H9 (cell line): Measurements from ENCODE around the gene MESP1. TPM values are rescaled to one million over a fixed set of nuclear protein-coding genes. Genes with fewer than 3 reads are reported as not detected.

Experiments
- DNase-seq: peaks from one replicate; pipeline ENCODE4 v3.0.0-alpha.2; 2017
- H2AFZ ChIP-seq: one replicate; pipeline ENCODE4 v1.6.1; 2013; ENCODE audit warnings: mild to moderate bottlenecking, low read length, control low read depth, moderate library complexity
- H2AK5ac ChIP-seq: 2 replicates; pipeline ENCODE4 v1.6.1; 2013; ENCODE audit warnings: low read length, control low read depth, mixed read lengths; ENCODE audit not compliant: insufficient read length
- H2BK120ac ChIP-seq: one replicate; pipeline ENCODE4 v1.6.1; 2013; ENCODE audit warnings: low read depth, mild to moderate bottlenecking, low read length, control low read depth, inconsistent platforms; ENCODE audit not compliant: poor library complexity, severe bottlenecking
- H2BK12ac ChIP-seq: 2 replicates; pipeline ENCODE4 v1.6.1; 2013; ENCODE audit warnings: low read length, control low read depth, mixed read lengths, low read depth; ENCODE audit not compliant: insufficient read length
- H2BK15ac ChIP-seq: 2 replicates; pipeline ENCODE4 v1.6.1; 2013; ENCODE audit warnings: low read depth, low read length, control low read depth
- H2BK20ac ChIP-seq: one replicate; pipeline ENCODE4 v1.6.1; 2013; ENCODE audit warnings: low read depth, mild to moderate bottlenecking, low read length, control low read depth, inconsistent platforms; ENCODE audit not compliant: poor library complexity, severe bottlenecking
- H2BK5ac ChIP-seq: 2 replicates; pipeline ENCODE4 v1.6.1; 2013; ENCODE audit warnings: low read length, control low read depth, mixed read lengths; ENCODE audit not compliant: insufficient read length
- H3K14ac ChIP-seq: 2 replicates; pipeline ENCODE4 v1.6.1; 2013; ENCODE audit warnings: low read length, control low read depth; ENCODE audit not compliant: insufficient read depth
- H3K18ac ChIP-seq: 2 replicates; pipeline ENCODE4 v1.6.1; 2013; ENCODE audit warnings: low read depth, mild to moderate bottlenecking, mixed read lengths, low read length, control low read depth; ENCODE audit not compliant: insufficient read length
- H3K23ac ChIP-seq: 2 replicates; pipeline ENCODE4 v1.6.1; 2013; ENCODE audit warnings: low read length, control low read depth, mixed read lengths, low read depth; ENCODE audit not compliant: insufficient read length
- H3K23me2 ChIP-seq: 2 replicates; pipeline ENCODE4 v1.6.1; 2013; ENCODE audit warnings: low read depth, mild to moderate bottlenecking, mixed read lengths, low read length, control low read depth; ENCODE audit not compliant: insufficient read length, poor library complexity, severe bottlenecking
- H3K27ac ChIP-seq: 2 replicates; pipeline ENCODE4 v1.5.1; 2013; ENCODE audit warnings: low read length, control low read depth, mixed read lengths, low read depth; ENCODE audit not compliant: insufficient read length
- H3K27me3 ChIP-seq: 2 replicates; pipeline ENCODE4 v1.6.1; 2013; ENCODE audit warnings: low read length, control low read depth, inconsistent platforms; ENCODE audit not compliant: insufficient read depth
- H3K4ac ChIP-seq: 2 replicates; pipeline ENCODE4 v1.6.1; 2013; ENCODE audit warnings: low read depth, mild to moderate bottlenecking, control low read depth, inconsistent platforms, low read length, moderate library complexity
- H3K4me1 ChIP-seq: 2 replicates; pipeline ENCODE4 v1.6.1; 2013; ENCODE audit warnings: low read length, control low read depth, inconsistent platforms; ENCODE audit not compliant: insufficient read depth
- H3K4me2 ChIP-seq: 2 replicates; pipeline ENCODE4 v1.6.1; 2013; ENCODE audit warnings: low read length, control low read depth, mixed read lengths; ENCODE audit not compliant: insufficient read length, insufficient read depth
- H3K56ac ChIP-seq: 2 replicates; pipeline ENCODE4 v1.6.1; 2013; ENCODE audit warnings: low read depth, mild to moderate bottlenecking, mixed read lengths, low read length, control low read depth; ENCODE audit not compliant: insufficient read length
- H3K79me1 ChIP-seq: 2 replicates; pipeline ENCODE4 v1.6.1; 2013; ENCODE audit warnings: low read depth, mild to moderate bottlenecking, moderate library complexity, low read length, control low read depth, inconsistent platforms; ENCODE audit not compliant: insufficient read depth, poor library complexity, severe bottlenecking
- H3K79me2 ChIP-seq: 2 replicates; pipeline ENCODE4 v1.6.1; 2013; ENCODE audit warnings: low read length, control low read depth, inconsistent platforms; ENCODE audit not compliant: insufficient read depth
- H3K9ac ChIP-seq: 2 replicates; pipeline ENCODE4 v1.6.1; 2013; ENCODE audit warnings: low read length, control low read depth, mixed read lengths; ENCODE audit not compliant: insufficient read length; ENCODE audit errors: extremely low read depth
- H3K9me3 ChIP-seq: one replicate; pipeline ENCODE4 v1.6.1; 2013; ENCODE audit warnings: low read depth, low read length, inconsistent platforms; ENCODE audit not compliant: control insufficient read depth
- H3T11ph ChIP-seq: one replicate; pipeline ENCODE4 v1.6.1; 2013; ENCODE audit warnings: mild to moderate bottlenecking, low read length, control low read depth, inconsistent platforms
- H4K20me1 ChIP-seq: one replicate; pipeline ENCODE4 v1.6.1; 2013; ENCODE audit not compliant: control insufficient read depth, insufficient read length, insufficient read depth
- H4K5ac ChIP-seq: 2 replicates; pipeline ENCODE4 v1.6.1; 2013; ENCODE audit warnings: low read depth, mild to moderate bottlenecking, mixed read lengths, low read length, control low read depth; ENCODE audit not compliant: insufficient read length
- H4K8ac ChIP-seq: replicated peaks from 2 replicates; pipeline ENCODE4 v1.6.1; 2013; ENCODE audit warnings: low read length, control low read depth, mixed read lengths, low read depth; ENCODE audit not compliant: insufficient read length
- H4K91ac ChIP-seq: 2 replicates; pipeline ENCODE4 v1.6.1; 2013; ENCODE audit warnings: low read depth, mild to moderate bottlenecking, moderate library complexity, mixed read lengths, low read length, control low read depth; ENCODE audit not compliant: insufficient read length
- H3K27ac Mint-ChIP-seq, 3 experiments: 2 replicates in 2 of 3; 3 replicates in 1 of 3; pipeline ENCODE4 v1.8.0; 2020 to 2021; ENCODE audit warnings: mixed read lengths in 3 of 3, mild to moderate bottlenecking in 1 of 3, moderate library complexity in 1 of 3
- H3K27me3 Mint-ChIP-seq: 2 replicates; pipeline ENCODE4 v1.8.0; 2021; ENCODE audit warnings: low read depth, mild to moderate bottlenecking, moderate library complexity, mixed read lengths
- H3K36me3 Mint-ChIP-seq, 3 experiments: 2 replicates in 2 of 3; 3 replicates in 1 of 3; pipeline ENCODE4 v1.8.0; 2020 to 2021; ENCODE audit warnings: low read depth in 3 of 3, mixed read lengths in 3 of 3; ENCODE audit not compliant: insufficient read depth in 1 of 3
- H3K4me1 Mint-ChIP-seq, 2 experiments: 2 replicates each; pipeline ENCODE4 v1.8.0; 2020; ENCODE audit warnings: mixed read lengths in 2 of 2
- H3K4me3 Mint-ChIP-seq, 2 experiments: 2 replicates in 1 of 2; 3 replicates in 1 of 2; pipeline ENCODE4 v1.8.0; 2020 to 2021; ENCODE audit warnings: mild to moderate bottlenecking in 2 of 2, mixed read lengths in 2 of 2, moderate library complexity in 1 of 2
- H3K9me3 Mint-ChIP-seq, 2 experiments: 2 replicates in 1 of 2; 3 replicates in 1 of 2; pipeline ENCODE4 v1.8.0; 2020; ENCODE audit warnings: mild to moderate bottlenecking in 2 of 2, mixed read lengths in 2 of 2, moderate library complexity in 1 of 2
- WGBS: extraction: QIAGEN DNeasy Blood & Tissue Kit; methylation state at CpG from one replicate; pipeline ENCODE4 v1.1.7; 2013; ENCODE audit warnings: missing lambda C conversion rate, low lambda C conversion rate, mixed read lengths; ENCODE audit not compliant: insufficient read length; ENCODE audit errors: extremely low coverage; 5-methylcytosine and 5-hydroxymethylcytosine counted together
- total RNA-seq: library from RNA; stranded (reverse); gene quantifications from 2 replicates; pipeline ENCODE4 v1.2.1, GENCODE V29; 2021
- TF ChIP-seq, protein P1 (sequence below): fragments of 200-600 bp; sonication (generic); conservative IDR thresholded peaks from 3 replicates; pipeline ENCODE4 v1.8.0; 2021; ENCODE audit warnings: antibody characterized with exemption, mild to moderate bottlenecking

Gene MESP1
- total RNA-seq, 1 experiment from 2014 or later: not detected

DNA sequence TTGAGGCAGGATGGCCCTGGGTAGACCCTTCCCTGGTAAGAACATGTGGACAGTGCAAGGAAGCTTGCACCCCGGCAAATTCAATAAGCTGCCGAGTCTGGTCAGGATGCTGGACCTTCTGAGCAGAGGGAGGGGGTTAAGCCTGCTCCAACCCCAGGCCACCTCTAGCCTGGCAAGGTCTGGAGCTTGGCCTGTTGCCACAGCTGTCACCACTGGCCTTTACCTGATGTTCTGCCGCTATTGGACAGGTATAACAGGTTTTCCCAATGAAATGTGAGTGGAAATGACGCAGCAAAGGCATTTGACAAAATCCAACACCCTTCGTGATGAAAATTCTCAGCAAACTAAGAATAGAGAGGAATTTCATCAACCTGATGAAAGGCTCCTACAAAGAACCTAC lies 699 bp upstream of the MESP1 start:
- no peak for DNase-seq
- no peaks in the 10 kb centered on the region for H3K79me2 ChIP-seq
- H2AFZ ChIP-seq: no peak overlapping the region
- H2BK120ac ChIP-seq: no peak overlapping the region
- H3K79me1 ChIP-seq: no peaks in the 10 kb centered on the region
- H4K5ac ChIP-seq: no peak overlapping the region
- H3K36me3 Mint-ChIP-seq: peaks cover 0 to 3% (median 0%) of the 10 kb centered on the region in 3 experiments; a peak in 1 of 7 replicates
- no peak overlapping the region for H2BK15ac ChIP-seq
- H3K18ac ChIP-seq: no peak overlapping the region
- H2BK12ac ChIP-seq: no peak overlapping the region
- no peak overlapping the region for H3K9ac ChIP-seq
- peaks cover 17 to 21% of the 10 kb centered on the region in 2 experiments for H3K4me1 Mint-ChIP-seq
- H4K20me1 ChIP-seq: no peaks in the 10 kb centered on the region
- no peak overlapping the region for H2BK20ac ChIP-seq
- no peaks in the 10 kb centered on the region; the same call in 1 of the 2 replicates for H3K4me1 ChIP-seq
- no peak overlapping the region for H3K14ac ChIP-seq
- H3K27me3 ChIP-seq: peaks cover 42% of the 10 kb centered on the region
- H2BK5ac ChIP-seq: no peak overlapping the region
- no CpG with 5 or more reads among the region's 5 CpGs for WGBS
- no peak overlapping the region for H3K4me2 ChIP-seq
- peaks cover 50% of the 10 kb centered on the region for H3K27me3 Mint-ChIP-seq
- H3K4me3 Mint-ChIP-seq: no peak overlapping the region
- no peak overlapping the region for H4K91ac ChIP-seq
- no peak overlapping the region for H3K4ac ChIP-seq
- H3K9me3 Mint-ChIP-seq: no peaks in the 10 kb centered on the region; a peak in 1 of 5 replicates
- no peak overlapping the region for H4K8ac ChIP-seq
- no peak overlapping the region for H3K23ac ChIP-seq
- no peak overlapping the region for H2AK5ac ChIP-seq
- H3K56ac ChIP-seq: no peak overlapping the region
- H3K9me3 ChIP-seq: no peaks in the 10 kb centered on the region
- H3T11ph ChIP-seq: no peak overlapping the region
- TF ChIP-seq, protein P1, sequence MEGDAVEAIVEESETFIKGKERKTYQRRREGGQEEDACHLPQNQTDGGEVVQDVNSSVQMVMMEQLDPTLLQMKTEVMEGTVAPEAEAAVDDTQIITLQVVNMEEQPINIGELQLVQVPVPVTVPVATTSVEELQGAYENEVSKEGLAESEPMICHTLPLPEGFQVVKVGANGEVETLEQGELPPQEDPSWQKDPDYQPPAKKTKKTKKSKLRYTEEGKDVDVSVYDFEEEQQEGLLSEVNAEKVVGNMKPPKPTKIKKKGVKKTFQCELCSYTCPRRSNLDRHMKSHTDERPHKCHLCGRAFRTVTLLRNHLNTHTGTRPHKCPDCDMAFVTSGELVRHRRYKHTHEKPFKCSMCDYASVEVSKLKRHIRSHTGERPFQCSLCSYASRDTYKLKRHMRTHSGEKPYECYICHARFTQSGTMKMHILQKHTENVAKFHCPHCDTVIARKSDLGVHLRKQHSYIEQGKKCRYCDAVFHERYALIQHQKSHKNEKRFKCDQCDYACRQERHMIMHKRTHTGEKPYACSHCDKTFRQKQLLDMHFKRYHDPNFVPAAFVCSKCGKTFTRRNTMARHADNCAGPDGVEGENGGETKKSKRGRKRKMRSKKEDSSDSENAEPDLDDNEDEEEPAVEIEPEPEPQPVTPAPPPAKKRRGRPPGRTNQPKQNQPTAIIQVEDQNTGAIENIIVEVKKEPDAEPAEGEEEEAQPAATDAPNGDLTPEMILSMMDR: no peak
- H3K27ac ChIP-seq: no peak overlapping the region
- peaks cover 8% of the 10 kb centered on the region for H3K23me2 ChIP-seq
- H3K27ac Mint-ChIP-seq: no peak overlapping the region
